ENCODE results near the gene ST3GAL6. TPM values are rescaled to one million over a fixed set of nuclear protein-coding genes. Genes with fewer than 3 reads are reported as not detected.

ST3GAL6 gene
- total RNA-seq, 8 experiments from 2014 or later: 1.3 to 9.2 (median 5.2) TPM

DNA sequence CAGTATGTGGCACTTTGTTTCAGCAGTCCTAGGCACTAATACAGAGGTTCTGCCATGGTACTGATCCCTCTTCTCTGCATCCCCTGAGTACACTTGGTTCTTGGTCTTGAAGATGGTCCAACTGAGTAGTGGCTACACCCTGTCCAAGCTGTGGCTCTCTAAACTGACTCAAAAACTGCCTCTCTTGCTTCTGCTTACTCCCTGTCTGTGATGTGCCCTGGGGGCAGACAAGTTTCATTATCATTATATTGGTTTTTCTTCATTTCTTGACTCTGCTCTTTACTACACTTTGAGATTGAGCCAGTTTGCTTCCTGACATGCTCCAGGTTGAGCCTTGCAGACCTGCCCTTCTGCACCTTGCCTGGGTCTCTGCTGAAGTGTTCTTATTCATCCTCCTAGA, 18.9 kb upstream of the ST3GAL6 start:
- no peak overlapping the region for H3K27ac ChIP-seq
- ATAC-seq (replicated peaks in 6 of 8): peak in 2 of 8 experiments; percentile 39 to 62
- H3K4me3 ChIP-seq: no peak overlapping the region
- H3K4me1 ChIP-seq (replicated peaks in 1 of 2): no peaks in the 10 kb centered on the region
- in situ Hi-C loops (cut with MboI; ENCODE audit: low pct_unique_long_range_greater_than_20kb in 2 of 9, low sequenced_read_pairs in 9 of 9, unreplicated experiment in 9 of 9): no loop called here

DNA sequence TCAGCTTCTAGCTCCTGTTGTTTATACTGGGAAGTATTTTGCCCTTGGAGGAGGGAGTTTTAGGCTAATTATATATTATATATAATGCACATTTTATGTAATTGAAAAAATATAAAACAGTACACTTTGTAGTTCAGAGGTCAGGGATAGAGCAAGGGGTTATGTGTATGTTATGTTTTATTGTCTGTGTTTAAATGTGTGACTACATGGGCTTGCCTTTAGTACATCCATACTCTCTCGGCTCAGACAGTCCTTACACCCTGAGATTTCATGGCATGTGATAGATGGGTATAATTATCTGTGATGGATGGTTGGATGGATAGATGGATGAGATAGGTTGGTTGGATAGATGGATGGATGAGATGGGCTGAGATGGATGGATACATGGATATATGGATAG, 17.4 kb upstream of the ST3GAL6 start:
- Histone ChIP-seq H3K4me1 (replicated peaks in 1 of 2) (no peaks in the 10 kb centered on the region), H3K27ac (no peak overlapping the region), H3K4me3 (no peak overlapping the region)
- in situ Hi-C loops (cut with MboI; ENCODE audit: low pct_unique_long_range_greater_than_20kb in 2 of 9, low sequenced_read_pairs in 9 of 9, unreplicated experiment in 9 of 9): no loop called here
- 0 to 100% (median 86%) methylated on average over 1 of the region's 1 CpG; no CpG with 5 or more reads in 4 of the 10 experiments for WGBS, 10 experiments
- no peak for ATAC-seq (replicated peaks in 6 of 8)

DNA sequence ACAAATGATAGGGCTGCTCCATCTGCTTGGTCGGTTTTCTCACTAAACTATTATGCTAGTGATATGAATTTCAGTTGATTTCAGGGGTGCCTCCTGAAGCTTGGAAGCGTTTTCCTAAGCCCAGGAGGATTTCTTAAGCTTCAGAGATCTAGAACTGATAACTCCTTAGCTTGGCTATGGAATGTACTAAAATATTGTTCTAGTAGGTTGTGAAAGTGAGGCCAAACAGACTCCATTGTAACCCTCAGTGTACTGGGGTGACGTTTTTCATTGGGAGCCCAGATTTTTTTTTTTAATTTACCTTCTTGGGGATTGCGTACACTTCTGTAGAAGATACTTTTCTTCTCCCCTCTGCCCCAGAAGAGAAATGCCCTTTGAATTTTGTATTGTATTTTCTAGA, 17.0 kb upstream of the ST3GAL6 start:
- 30 to 100% (median 86%) methylated on average over 1 to 4 of the region's 4 CpGs; no CpG with 5 or more reads in 1 of the 10 experiments for WGBS, 10 experiments
- H3K4me3 ChIP-seq: no peak overlapping the region
- no peaks in the 10 kb centered on the region for H3K4me1 ChIP-seq (replicated peaks in 1 of 2)
- ATAC-seq (replicated peaks in 6 of 8): no peak
- no peak overlapping the region for H3K27ac ChIP-seq
- in situ Hi-C loops (cut with MboI; ENCODE audit: low pct_unique_long_range_greater_than_20kb in 2 of 9, low sequenced_read_pairs in 9 of 9, unreplicated experiment in 9 of 9): no loop called here

DNA sequence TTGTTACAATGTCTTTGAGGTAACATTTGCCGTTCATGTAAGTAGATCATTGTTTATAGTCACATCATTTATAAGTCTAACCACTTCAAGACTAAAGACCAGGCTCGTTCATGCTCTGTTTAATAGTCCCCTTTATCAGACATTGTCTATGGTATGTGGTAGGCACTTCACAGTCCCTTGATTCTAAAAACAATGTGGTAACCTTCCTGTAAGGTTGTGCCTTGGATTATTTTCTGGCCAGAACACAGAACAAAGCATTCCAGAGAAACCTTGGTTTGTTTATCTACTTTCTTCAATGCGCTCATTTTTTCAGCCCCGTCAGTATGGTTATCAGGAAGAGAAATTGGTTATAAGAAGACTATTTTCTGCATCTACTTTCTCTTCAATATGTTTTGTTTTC, 16.3 kb upstream of the ST3GAL6 start:
- no peak for ATAC-seq (replicated peaks in 6 of 8)
- Histone ChIP-seq H3K4me3 (no peak overlapping the region), H3K4me1 (replicated peaks in 1 of 2) (no peaks in the 10 kb centered on the region), H3K27ac (no peak overlapping the region)
- in situ Hi-C loops (cut with MboI; ENCODE audit: low pct_unique_long_range_greater_than_20kb in 2 of 9, low sequenced_read_pairs in 9 of 9, unreplicated experiment in 9 of 9): no loop called here
- WGBS, 10 experiments: 39 to 100% (median 91%) methylated on average over 1 to 4 of the region's 4 CpGs

DNA sequence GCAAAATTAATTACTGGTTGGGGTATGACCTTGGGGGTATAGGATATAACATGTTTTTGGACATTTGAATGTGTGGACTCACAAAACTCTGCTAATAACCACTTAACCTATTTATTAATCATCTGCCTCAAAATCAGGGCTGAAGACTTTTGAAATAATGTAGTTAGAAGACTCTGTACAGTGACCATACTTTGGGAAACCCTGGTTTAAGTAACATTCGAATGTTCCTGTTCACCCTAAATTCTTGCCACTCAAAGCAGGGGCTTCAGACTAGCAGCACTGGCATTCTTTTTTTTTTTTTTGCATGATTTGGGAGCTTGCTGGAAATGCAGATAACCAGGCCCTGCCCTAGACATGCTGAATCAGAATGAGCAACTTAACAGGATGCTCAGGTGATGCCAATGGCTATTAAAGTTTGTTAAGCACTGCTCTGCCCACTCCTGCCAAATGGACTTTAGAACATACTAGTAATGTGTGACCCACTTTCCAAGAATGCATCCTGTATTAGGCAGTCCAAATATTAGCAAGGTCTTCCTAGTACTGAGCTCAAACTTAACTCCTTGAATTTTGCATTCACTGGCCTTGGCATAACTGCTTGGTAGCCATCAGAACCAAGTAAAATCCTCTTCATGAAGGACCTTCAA, 12.7 kb upstream of the ST3GAL6 start:
- ATAC-seq (replicated peaks in 6 of 8): no peak
- in situ Hi-C loops (cut with MboI; ENCODE audit: low pct_unique_long_range_greater_than_20kb in 2 of 9, low sequenced_read_pairs in 9 of 9, unreplicated experiment in 9 of 9): no loop called here
- WGBS, 10 experiments: 13 to 100% (median 80%) methylated on average over 1 of the region's 1 CpG; no CpG with 5 or more reads in 3 of the 10 experiments
- Histone ChIP-seq H3K4me3 (no peak overlapping the region), H3K27ac (no peak overlapping the region), H3K4me1 (replicated peaks in 1 of 2) (no peaks in the 10 kb centered on the region)

DNA sequence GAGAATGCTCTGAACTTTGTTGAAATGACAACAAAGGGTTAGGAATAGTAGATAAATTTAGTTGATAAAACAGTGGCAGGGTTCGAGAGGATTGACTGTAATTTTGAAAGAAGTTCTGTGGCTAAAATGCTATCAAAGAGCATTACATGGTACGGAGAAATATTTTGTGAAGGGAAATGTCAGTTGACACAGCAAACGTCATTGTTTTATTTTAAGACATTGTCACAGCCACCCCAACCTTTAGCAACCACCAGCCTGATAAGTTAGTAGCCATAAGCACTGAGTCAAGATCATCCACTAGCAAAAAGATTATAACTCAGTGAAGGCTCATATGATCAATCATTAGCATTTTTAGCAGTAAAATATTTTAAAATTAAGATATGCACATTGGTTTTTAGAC, 8.7 kb upstream of the ST3GAL6 start:
- no peak for ATAC-seq (replicated peaks in 6 of 8)
- H3K27ac ChIP-seq: no peak overlapping the region
- H3K4me1 ChIP-seq (replicated peaks in 1 of 2): no peaks in the 10 kb centered on the region
- no peak overlapping the region for H3K4me3 ChIP-seq
- 10 to 100% (median 92%) methylated on average over 1 to 3 of the region's 3 CpGs; no CpG with 5 or more reads in 1 of the 10 experiments for WGBS, 10 experiments
- in situ Hi-C loops (cut with MboI; ENCODE audit: low pct_unique_long_range_greater_than_20kb in 2 of 9, low sequenced_read_pairs in 9 of 9, unreplicated experiment in 9 of 9): no loop called here

DNA sequence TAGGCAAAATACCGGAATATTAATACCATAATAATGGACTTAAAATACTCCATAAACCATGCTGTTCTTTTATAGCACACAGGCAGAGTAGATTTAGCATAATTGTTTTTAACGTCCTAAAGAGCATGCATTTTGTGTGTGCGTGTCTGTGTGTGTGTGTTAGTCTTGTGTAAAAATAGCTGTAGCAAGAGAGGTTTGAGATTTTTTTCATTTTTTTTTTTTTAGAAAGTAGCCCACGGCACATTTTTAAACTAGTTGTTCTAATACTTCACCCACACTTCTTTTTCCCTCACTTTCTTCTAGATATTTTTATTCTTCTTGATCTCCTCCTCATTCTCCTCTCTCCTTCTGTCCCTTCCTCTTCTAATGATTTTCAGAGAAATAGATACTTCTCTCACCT, 7.5 kb upstream of the ST3GAL6 start:
- WGBS, 10 experiments: 40 to 96% (median 80%) methylated on average over 1 to 4 of the region's 4 CpGs

DNA sequence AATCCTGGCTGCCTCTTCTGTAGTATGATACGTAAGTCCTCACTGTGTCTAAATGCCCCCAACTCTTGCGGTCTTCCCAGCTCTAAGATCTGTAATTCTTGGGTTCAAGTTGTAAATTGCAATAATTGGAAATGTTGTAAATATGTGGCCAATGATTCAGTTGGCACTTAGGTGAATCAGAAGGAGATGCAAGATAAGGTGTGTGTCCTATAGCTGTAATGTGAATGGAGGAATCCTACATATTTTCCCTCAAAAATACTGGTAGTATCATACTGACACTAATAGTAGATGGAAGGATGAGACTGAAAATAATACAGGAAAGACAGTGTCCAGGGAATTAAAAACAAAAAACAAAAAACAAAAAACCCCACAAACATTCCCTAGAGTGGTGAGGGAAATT, 3.5 kb upstream of the ST3GAL6 start:
- WGBS, 10 experiments: 83 to 100% (median 100%) methylated on average over 1 to 2 of the region's 2 CpGs; no CpG with 5 or more reads in 4 of the 10 experiments
- ATAC-seq (replicated peaks in 6 of 8): no peak
- peaks cover 4 to 14% of the 10 kb centered on the region in 2 donors for H3K4me1 ChIP-seq (replicated peaks in 1 of 2)
- in situ Hi-C loops (cut with MboI; ENCODE audit: low pct_unique_long_range_greater_than_20kb in 2 of 9, low sequenced_read_pairs in 9 of 9, unreplicated experiment in 9 of 9): no loop called here
- H3K4me3 ChIP-seq: no peak overlapping the region
- no peak overlapping the region for H3K27ac ChIP-seq

More for the DNA sequence above, 7.5 kb upstream of the ST3GAL6 start:
- Histone ChIP-seq H3K4me3 (no peak overlapping the region), H3K27ac (no peak overlapping the region), H3K4me1 (replicated peaks in 1 of 2) (no peaks in the 10 kb centered on the region)
- in situ Hi-C loops (cut with MboI; ENCODE audit: low pct_unique_long_range_greater_than_20kb in 2 of 9, low sequenced_read_pairs in 9 of 9, unreplicated experiment in 9 of 9): no loop called here
- no peak for ATAC-seq (replicated peaks in 6 of 8)

DNA sequence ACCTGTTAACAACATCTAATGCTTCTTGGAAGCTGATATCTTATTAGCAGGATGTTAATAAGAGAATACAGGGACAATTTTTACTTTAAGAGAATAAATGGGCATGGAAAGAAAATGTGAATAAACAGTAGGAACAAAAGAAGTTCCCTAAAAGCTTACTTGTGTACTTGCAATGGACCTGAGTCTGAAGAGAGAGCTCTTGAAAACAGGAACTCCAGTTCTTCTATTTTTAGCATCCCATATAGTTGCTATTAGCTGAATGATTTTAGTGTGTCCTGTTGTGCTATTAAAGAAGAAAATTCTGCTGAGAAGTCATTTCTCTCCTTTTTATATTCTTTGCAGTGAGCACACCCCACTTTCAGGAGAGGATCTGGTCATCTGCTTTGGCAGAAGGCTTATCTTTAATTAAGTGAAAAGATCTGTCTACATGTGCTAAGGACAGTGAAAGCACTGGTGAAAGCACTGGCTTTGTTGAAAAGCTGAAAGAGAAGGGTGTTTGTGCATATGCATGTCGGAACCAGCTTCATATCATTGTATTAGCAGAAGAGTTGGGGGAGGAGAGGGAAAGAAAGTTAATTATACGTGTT, 1.4 kb upstream of the ST3GAL6 start:
- ATAC-seq (replicated peaks in 6 of 8): peak in 3 of 8 experiments; percentile 27 to 44 (median 42)
- in situ Hi-C loops (cut with MboI; ENCODE audit: low pct_unique_long_range_greater_than_20kb in 2 of 9, low sequenced_read_pairs in 9 of 9, unreplicated experiment in 9 of 9): no loop called here
- 0 to 80% (median 43%) methylated on average over 1 to 2 of the region's 2 CpGs; no CpG with 5 or more reads in 2 of the 10 experiments for WGBS, 10 experiments
- Histone ChIP-seq H3K27ac (no peak overlapping the region), H3K4me1 (replicated peaks in 1 of 2) (peaks cover 4 to 14% of the 10 kb centered on the region in 2 donors), H3K4me3 (no peak overlapping the region)

DNA sequence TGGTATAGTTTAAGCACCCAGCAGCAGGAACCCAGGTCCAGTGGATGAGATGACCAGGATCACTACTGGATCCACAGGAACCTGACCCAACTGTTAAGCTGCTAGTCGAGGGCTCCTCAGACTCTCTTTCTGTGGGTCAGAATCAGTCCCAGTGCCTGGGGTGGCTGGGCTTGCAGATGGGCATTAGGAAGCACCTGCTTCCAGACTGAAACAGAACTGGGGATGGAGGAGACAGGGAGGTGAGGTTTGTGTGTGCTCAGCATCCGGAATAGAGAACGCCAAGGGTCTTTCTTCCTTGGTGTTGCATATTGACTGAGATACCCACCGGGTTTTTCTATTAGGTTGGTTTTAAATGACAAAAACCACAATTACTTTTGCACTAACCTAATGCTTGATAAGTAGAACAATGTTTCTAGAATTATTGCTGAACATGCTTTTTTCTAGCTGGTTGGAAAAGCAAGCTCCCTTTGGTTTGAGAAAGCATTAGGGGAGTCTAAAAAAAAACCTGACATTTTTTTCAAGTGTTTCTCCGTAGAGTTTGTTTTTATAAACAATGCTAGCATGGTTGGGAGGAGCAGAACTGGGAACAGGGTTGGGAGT, 779 bp downstream of the ST3GAL6 start:
- no peak overlapping the region for H3K27ac ChIP-seq
- no peak overlapping the region for H3K4me3 ChIP-seq
- in situ Hi-C loops (cut with MboI; ENCODE audit: low pct_unique_long_range_greater_than_20kb in 2 of 9, low sequenced_read_pairs in 9 of 9, unreplicated experiment in 9 of 9): no loop called here
- no peak for ATAC-seq (replicated peaks in 6 of 8)
- WGBS, 10 experiments: 0 to 73% (median 45%) methylated on average over 1 to 4 of the region's 5 CpGs; no CpG with 5 or more reads in 2 of the 10 experiments
- H3K4me1 ChIP-seq (replicated peaks in 1 of 2): peaks cover 5 to 14% of the 10 kb centered on the region in 2 donors

DNA sequence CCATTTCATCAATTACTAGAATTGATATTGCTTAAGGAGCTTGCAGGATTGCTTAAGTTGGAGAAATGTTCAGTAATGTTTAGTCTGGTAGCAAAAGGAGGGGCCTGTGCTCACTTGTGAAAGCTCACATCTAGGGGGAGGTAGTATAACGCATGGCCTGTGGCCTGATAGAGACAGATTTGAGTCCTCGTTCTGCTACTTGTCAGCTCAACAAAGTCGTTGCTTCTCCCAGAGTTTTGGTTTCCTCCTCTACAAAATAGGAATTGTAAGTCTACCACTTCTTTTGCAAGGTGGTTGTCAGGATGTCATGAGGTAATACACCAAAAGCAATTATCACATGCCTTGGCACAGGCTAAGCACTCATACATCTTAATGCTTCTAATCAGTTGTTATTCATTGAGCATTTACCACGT, 1.3 kb downstream of the ST3GAL6 start:
- in situ Hi-C loops (cut with MboI; ENCODE audit: low pct_unique_long_range_greater_than_20kb in 2 of 9, low sequenced_read_pairs in 9 of 9, unreplicated experiment in 9 of 9): no loop called here
- Histone ChIP-seq H3K27ac (no peak overlapping the region), H3K4me3 (no peak overlapping the region), H3K4me1 (replicated peaks in 1 of 2) (peaks cover 9 to 14% of the 10 kb centered on the region in 2 donors)
- 20 to 66% (median 26%) methylated on average over 1 to 4 of the region's 4 CpGs; no CpG with 5 or more reads in 4 of the 10 experiments for WGBS, 10 experiments
- ATAC-seq (replicated peaks in 6 of 8): no peak

DNA sequence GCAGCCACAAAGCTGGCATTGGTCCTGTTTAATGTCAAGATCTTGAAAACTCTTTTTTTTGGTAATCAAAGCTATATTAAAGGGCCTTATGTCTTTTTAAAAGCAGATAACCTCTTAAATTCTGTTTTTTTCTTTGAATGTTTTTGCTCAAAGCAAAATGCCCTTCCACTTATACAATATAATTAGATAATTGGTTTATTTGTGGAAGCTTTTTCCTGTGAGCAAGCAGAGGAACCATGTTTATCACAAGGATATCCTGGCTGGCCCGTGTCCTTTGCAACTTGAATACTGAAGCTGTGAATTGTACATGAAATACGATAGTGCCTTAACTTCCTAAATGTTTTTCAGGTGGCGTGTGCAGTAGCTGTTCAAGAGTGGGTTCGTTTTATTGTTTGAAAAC, 2.6 kb downstream of the ST3GAL6 start:
- 17 to 100% (median 87%) methylated on average over 1 to 4 of the region's 4 CpGs for whole genome bisulfite sequencing, 10 experiments
- in situ Hi-C loops (cut with MboI; ENCODE audit: low pct_unique_long_range_greater_than_20kb in 2 of 9, low sequenced_read_pairs in 9 of 9, unreplicated experiment in 9 of 9): no loop called here
- ATAC-seq (replicated peaks in 6 of 8): no peak
- H3K4me3 ChIP-seq: no peak overlapping the region
- peaks cover 18 to 23% of the 10 kb centered on the region in 2 donors for H3K4me1 ChIP-seq (replicated peaks in 1 of 2)
- no peak overlapping the region for H3K27ac ChIP-seq

DNA sequence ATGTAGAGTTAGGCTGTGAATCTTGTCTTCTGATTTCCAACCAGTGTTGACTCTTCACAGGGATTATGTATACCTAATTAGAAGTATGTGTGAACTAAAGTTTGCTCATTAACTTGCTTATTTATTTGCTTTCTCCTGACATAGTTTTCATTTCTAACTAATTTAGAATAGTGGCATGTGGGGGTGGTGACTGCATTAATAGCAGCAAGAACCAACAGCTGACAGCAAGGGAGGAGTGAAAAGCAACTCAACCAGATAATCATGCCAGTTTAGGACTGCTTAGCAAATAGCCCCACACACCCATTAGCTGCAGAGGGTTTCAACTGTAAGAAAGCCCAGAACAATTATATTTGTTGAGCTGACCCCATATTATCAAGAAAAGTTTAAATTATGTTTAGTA, 3.8 kb downstream of the ST3GAL6 start:
- Histone ChIP-seq H3K4me1 (replicated peaks in 1 of 2) (peaks cover 19 to 20% of the 10 kb centered on the region in 2 donors), H3K4me3 (no peak overlapping the region), H3K27ac (no peak overlapping the region)
- in situ Hi-C loops (cut with MboI; ENCODE audit: low pct_unique_long_range_greater_than_20kb in 2 of 9, low sequenced_read_pairs in 9 of 9, unreplicated experiment in 9 of 9): no loop called here
- no peak for ATAC-seq (replicated peaks in 6 of 8)

DNA sequence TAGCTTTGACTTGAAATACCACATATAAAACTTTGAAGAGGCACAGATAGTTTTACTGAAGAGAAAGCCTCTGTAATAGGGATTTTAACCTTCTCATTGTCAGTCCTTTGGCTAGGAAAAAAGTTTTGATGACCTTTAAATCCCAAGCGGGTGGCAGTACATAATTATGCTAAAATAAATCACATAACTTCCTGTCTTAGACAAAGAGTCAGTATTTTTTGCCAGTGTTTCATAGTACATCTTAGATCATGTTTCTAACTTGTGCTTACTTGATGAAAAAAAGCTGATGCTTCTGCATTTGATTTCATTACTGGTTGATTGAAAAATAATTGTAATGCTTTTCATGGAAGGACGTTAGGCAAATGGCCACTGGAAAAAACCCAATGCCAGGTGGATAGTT, 5.8 kb downstream of the ST3GAL6 start:
- H3K4me1 ChIP-seq (replicated peaks in 1 of 2): peaks cover 19 to 26% of the 10 kb centered on the region in 2 donors
- WGBS, 10 experiments: 8 to 100% (median 82%) methylated on average over 1 to 2 of the region's 2 CpGs
- no peak for ATAC-seq (replicated peaks in 6 of 8)
- H3K4me3 ChIP-seq: no peak overlapping the region
- H3K27ac ChIP-seq: no peak overlapping the region
- in situ Hi-C loops (cut with MboI; ENCODE audit: low pct_unique_long_range_greater_than_20kb in 2 of 9, low sequenced_read_pairs in 9 of 9, unreplicated experiment in 9 of 9): no loop called here

Data from motor neuron (in vitro differentiated cells).